ENCODE measurements around the gene STAG1.

- TF ChIP-seq EZH2 (IDR thresholded peaks at IDR 0.05; ENCODE audit: insufficient read depth, low read length) (no peak), CTCF (IDR thresholded peaks at IDR 0.05; ENCODE audit: insufficient read depth, low read depth, low read length) (no peak)
Measured at GRCh38 chr3:136731274-136731884, 20.8 kb downstream of the STAG1 start.

All from astrocyte (in vitro differentiated cells and primary cell).